GM10266 (cell line): ENCODE results near the gene GMCL2.

ENCODE experiments used
- DNase-seq: peaks from one replicate; pipeline ENCODE4 v3.0.0; 2012; ENCODE audit errors: extremely low spot score
- CTCF ChIP-seq: IDR thresholded peaks from 2 replicates; pipeline ENCODE4 v1.5.1; 2012; ENCODE audit warnings: mild to moderate bottlenecking, low read depth; ENCODE audit not compliant: control insufficient read depth, insufficient read depth; ENCODE audit errors: missing control alignments

Gene GMCL2

DNA sequence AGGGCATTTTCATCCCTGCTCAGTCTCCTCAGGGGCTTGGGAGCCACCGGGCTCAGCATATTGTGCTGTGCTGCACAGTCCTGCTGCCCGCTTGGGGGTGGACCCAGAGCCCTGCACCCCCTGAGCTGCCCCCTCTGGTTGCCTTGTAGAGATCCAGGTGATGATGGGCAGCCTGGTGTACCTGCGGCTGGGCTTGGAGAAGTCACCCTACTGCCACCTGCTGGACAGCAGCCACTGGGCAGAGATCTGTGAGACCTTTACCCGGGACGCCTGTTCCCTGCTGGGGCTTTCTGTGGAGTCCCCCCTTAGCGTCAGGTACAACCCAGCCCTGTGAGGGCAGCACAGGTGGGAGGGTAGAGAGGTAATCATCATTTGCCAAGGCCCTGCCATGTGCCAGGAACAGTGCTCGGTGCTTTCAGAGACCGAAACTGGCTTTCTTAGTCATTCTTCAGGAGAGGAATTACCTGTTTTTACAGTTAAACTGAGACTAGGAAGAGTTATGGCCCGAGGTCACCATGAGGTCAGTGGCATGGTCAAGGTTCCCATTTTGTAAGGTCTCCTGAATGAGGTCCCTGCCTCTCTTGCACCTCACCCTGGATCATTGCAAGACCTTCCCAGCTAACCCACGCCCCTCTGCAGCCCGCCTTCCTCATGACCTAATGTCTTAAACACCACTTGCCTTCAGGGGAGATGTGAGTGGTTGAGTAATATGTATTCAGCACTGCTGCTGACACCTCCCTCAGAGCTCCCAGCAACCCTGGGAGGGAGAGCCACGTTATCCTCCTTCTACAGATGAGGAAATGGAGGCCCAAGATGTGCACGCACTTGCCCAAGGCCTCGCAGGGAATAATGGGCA, 41.0 kb downstream of the GMCL2 start:
- peak; percentile 75 for DNase-seq
- peak; percentile 89 for TF ChIP-seq CTCF

GRCh38 chr5:178143901-178144300, 43.3 kb downstream of the GMCL2 start:
- TF ChIP-seq CTCF: no peak

GRCh38 chr5:178143246-178143645, 43.9 kb downstream of the GMCL2 start:
- DNase-seq: no peak
- no peak for TF ChIP-seq CTCF

More at GRCh38 chr5:178143901-178144300, 43.3 kb downstream of the GMCL2 start:
- no peak for DNase-seq

- no peak for DNase-seq
- TF ChIP-seq CTCF: no peak
Measured at GRCh38 chr5:178142642-178143041, 44.5 kb downstream of the GMCL2 start.

DNA sequence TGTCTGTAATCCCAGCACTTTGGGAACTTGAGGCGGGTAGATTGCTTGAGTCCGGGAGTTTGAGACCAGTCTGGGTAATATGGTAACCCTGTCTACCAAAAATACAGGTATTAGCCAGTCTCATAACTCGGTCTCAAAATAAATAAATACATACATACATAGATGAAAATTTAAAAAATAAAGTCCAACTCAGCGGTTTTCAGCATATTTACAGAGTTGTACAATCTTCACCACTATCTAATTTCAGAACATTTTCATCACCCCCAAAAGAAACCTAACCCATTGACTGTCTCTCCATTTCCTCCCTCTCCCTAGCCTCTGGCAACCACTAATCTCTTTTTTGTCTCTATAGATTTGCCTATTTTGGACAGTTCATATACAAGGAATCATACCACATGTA, 45.6 kb downstream of the GMCL2 start:
- TF ChIP-seq CTCF: no peak
- no peak for DNase-seq

- no peak for TF ChIP-seq CTCF
- DNase-seq: no peak
Measured at GRCh38 chr5:178137991-178138390, 49.2 kb downstream of the GMCL2 start.

DNA sequence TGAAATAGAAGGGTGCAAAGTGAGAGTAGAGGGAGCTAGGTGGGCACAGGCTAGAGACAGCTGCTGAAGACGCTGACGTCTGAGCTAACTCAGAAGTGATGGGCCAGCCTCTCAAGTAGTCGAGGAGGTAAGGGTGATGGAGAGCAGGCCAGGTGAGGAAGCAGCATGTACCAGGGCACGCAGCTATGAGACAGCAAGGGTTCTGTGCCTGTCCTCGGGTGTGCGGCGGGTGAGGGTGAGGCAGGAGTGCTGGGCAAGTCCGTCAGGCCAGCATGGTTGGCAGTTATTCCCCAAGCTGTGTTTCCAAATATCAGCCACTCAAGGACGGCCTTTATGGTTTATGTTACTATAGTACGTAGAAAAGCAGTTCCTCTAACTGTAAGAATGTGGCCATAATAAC, 50.2 kb downstream of the GMCL2 start:
- no peak for TF ChIP-seq CTCF
- no peak for DNase-seq
